ENCODE data around the gene PTPRN2. TPM values are rescaled to one million over a fixed set of nuclear protein-coding genes. Genes with fewer than 3 reads are reported as not detected.
"Not testable (repeated sequence)": the region's sequence is repeated elsewhere in the genome, so short reads cannot be mapped to it uniquely, and the experiment has no call there.

Gene PTPRN2
- total RNA-seq, 1 experiment from 2014 or later, result 4.4 TPM

GRCh38 chr7:157575777-157576176 is 1011.8 kb downstream of the PTPRN2 start:
- DNase-seq (ENCODE audit: low spot score), result no peak

GRCh38 chr7:157574914-157575586 is 1012.6 kb downstream of the PTPRN2 start:
- DNase-seq (ENCODE audit: low spot score), result no peak

- DNase-seq (ENCODE audit: low spot score), result no peak
Measured at GRCh38 chr7:157574120-157574825, 1013.4 kb downstream of the PTPRN2 start.

- DNase-seq (ENCODE audit: low spot score), result no peak
Measured at GRCh38 chr7:157573244-157573643, 1014.4 kb downstream of the PTPRN2 start.

GRCh38 chr7:157572622-157573021 is 1015.0 kb downstream of the PTPRN2 start:
- no peak for DNase-seq (ENCODE audit: low spot score)

DNA sequence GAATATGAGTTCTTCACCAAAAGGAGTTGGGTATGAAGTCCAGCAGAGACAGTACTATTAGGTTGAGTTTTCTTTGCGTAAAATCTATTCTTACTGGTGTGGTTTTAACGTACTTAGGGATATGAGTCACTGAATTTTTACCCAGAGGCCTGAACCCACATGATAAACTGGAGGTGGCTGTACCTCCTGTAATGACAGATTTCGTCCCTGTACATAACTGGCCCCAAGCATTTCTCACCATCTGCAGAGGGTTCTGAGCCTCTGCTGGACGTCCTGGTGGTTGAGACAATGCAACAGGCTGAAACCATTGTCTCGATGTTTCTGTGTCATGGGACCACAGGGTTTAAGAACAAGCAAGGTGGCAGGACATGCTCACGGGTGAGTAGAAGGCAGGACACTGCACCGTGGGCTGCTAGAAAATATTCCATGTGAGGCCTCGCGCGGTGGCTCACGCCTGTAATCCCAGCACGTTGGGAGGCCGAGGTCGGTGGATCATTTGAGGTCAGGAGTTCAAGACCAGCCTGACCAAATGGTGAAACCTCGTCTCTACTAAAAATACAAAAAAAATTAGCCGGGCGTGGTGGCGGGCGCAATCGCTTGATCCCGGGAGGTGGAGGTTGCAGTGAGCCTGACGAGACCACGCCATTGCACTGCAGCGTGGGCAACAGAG is 1017.0 kb downstream of the PTPRN2 start:
- DNase-seq (ENCODE audit: low spot score), result peak; percentile 77

GRCh38 chr7:157569967-157570366 is 1017.7 kb downstream of the PTPRN2 start:
- DNase-seq (ENCODE audit: low spot score), result no peak

GRCh38 chr7:157568770-157569584 is 1018.6 kb downstream of the PTPRN2 start:
- DNase-seq (ENCODE audit: low spot score), result peak; percentile 16

GRCh38 chr7:157568106-157568769 is 1019.4 kb downstream of the PTPRN2 start:
- no peak for DNase-seq (ENCODE audit: low spot score)

- no peak for DNase-seq (ENCODE audit: low spot score)
Measured at GRCh38 chr7:157567666-157568065, 1020.0 kb downstream of the PTPRN2 start.

- no peak for DNase-seq (ENCODE audit: low spot score)
Measured at GRCh38 chr7:157566631-157567006, 1021.0 kb downstream of the PTPRN2 start.

DNA sequence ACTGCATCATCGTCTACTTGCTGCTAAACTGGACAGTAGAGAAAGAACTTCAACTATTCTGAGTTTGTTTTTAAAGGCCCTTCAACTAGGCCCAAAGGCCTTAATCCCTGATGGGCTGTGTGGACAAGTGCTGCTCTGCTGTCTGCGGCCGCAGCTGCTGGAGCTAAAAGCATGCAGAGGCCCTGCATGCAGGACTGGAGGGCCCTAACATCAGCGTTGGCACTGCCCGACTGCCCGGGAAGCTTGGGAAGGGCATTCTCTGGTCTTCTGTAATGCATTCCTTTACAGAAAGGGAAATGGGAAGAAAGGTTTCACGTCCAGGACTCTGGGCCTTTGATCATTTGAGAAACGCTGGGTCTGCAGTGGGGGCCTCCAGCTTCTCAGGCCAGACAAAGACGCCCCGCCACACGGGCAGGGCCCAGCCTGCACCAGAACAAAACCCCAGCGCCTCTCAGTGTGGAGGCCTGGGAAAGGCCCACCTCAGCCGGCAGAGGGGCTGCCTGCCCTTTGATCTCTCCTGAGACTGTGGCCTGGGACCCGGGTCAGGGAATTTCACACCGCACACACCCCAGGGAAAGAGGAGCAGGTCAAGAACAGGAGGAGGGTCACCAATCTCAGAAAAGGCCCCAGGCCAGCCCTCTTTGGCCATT is 1021.5 kb downstream of the PTPRN2 start:
- DNase-seq (ENCODE audit: low spot score), result no peak

- DNase-seq (ENCODE audit: low spot score), result peak; percentile 82
Measured at GRCh38 chr7:157565201-157565626, 1022.4 kb downstream of the PTPRN2 start.

GRCh38 chr7:157564517-157565177 is 1023.0 kb downstream of the PTPRN2 start:
- DNase-seq (ENCODE audit: low spot score), result peak; percentile 98

DNA sequence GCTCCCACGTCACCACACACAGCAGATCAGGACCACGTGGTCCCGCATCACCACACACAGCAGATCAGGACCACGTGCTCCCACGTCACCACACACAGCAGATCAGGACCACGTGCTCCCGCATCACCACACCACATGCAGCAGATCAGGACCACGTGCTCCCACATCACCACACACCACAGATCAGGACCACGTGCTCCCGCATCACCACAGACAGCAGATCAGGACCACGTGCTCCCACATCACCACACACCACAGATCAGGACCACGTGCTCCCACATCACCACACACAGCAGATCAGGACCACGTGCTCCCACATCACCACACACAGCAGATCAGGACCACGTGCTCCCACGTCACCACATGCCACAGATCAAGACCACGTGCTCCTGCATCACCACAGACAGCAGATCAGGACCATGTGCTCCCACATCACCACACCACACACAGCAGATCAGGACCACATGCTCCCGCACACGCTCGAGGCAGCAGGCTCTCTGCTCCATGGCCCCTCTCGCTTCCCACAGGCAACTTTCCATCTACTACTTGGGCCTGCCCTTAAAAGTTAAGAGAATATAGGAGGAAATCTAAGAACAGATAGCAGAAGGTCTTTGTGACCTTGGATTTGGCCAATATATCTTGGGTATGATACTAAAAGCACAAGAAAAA is 1024.0 kb downstream of the PTPRN2 start:
- not testable (repeated sequence) for DNase-seq (ENCODE audit: low spot score)

- not testable (repeated sequence) for DNase-seq (ENCODE audit: low spot score)
Measured at GRCh38 chr7:157562522-157563398, 1024.9 kb downstream of the PTPRN2 start.

DNA sequence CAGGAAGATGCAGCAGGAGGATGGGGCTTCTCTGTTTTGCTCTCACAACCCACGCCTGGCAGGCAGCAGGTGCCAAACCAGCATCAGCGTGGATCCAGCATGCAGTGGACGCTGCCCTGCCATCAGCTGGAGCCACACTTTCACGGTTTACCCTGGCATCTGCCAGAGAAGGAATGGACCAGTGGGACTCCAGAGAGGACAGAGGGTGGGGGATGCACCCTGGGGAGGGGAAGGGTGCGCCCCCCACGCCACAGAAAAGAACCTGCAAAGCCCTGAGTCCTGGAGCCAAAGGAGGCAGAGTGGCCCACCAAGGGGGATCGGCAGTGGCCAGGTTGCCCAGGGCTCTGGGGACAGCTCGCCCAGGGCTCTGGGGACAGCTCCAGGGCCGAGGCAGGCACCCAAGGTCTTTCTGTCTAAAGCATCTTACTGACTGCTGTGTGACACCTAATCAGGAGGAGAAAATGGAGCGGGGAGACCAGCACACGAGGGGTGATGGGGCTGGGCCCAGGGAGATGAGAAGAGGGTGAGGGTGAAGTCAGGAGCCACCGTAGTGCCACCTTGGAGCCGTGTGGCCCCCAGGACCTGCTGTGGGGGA is 1025.7 kb downstream of the PTPRN2 start:
- DNase-seq (ENCODE audit: low spot score), result no peak

GRCh38 chr7:157561523-157561785 is 1026.2 kb downstream of the PTPRN2 start:
- no peak for DNase-seq (ENCODE audit: low spot score)
